HG02970 (cell line): Measurements from ENCODE around the gene MTPN.

ENCODE experiments used
- ATAC-seq: cut with Tn5 transposase; IDR thresholded peaks from one replicate; pipeline ENCODE4 v1.9.1; 2021; ENCODE audit warnings: mild to moderate bottlenecking, moderate library complexity, moderate number of reproducible peaks; ENCODE audit not compliant: unreplicated experiment, low FRiP score

MTPN gene

DNA sequence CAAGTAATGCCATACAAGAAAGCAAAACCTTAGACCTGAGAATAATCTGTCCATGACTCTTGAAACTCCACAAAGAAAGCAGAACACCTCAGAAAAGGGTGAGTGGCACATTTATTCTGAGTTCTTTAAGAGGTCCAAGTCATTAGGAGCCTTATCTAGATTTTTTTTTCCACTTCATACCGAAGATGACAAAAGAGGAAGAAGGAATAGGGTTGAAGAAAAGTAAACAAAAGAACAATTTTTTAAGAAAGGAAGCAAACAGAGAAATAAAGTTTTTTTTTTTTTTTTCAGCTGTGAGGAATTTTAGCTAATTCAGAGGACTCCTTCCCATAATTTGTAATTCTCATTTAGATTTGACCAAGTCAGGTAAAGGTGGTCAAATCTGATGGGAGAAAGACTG lies 13.1 kb upstream of the MTPN start:
- ATAC-seq: no peak

- no peak for ATAC-seq
These were observed 4.9 kb upstream of the MTPN start for GRCh38 chr7:135981958-135982646.

- peak; percentile 68 for ATAC-seq
These were observed 3.6 kb upstream of the MTPN start for GRCh38 chr7:135980665-135981180.

- ATAC-seq: no peak
These were observed 2.9 kb upstream of the MTPN start for GRCh38 chr7:135980012-135980551.

GRCh38 chr7:135979471-135980011 lies 2.4 kb upstream of the MTPN start:
- ATAC-seq: no peak

DNA sequence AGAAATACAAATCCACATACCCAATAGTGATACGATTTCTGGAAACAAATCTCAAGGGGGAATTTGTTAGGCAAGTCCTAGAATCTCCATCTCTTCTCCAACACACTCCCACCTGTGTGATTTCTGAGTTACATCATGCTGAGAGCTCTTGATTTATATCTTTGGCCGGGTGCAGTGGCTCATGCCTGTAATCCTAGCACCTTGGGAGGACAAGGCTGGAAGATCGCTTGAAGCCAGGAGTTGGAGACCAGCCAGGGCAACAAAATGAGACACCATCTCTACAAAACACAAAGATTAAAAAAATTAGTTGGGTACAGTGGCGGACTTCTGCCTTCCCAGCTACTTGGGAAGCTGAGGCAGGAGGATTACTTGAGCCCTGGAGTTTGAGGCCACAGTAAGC lies 1.5 kb upstream of the MTPN start:
- ATAC-seq: no peak

GRCh38 chr7:135977742-135978066 lies 545 bp upstream of the MTPN start:
- ATAC-seq: no peak

DNA sequence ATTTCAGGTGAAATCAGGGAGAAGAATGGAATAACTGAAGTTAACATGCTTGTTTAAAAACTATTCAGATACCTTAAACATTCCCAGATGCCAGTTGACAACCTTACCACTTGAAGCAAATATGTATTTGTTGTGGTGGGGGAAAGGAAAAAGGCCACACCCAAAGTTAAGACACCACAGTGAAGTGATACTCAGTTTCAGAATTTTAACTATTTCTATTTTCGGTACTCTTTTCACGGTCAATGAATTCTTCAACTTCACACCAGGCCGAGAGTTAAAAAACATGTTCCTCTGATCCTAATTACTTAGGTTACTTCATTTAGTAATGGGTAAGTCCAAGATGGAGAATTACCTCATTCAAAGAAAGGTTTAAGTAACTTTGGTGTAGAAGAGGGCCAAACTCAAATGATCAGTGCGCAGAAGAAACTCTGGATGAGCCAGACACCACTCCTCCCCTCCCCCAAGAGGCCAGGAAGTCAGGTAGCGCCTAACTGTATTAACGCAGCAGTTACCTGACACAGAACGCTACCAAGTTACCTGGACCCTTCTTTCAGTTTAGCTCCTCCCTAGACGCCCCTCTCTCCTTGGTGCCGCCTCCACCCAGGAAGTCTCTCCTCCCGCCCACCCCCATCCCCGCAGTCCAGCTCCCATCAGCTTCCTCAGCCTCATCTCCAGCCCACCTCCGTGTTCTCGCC lies 700 bp downstream of the MTPN start:
- peak; percentile 4 for ATAC-seq

GRCh38 chr7:135975166-135975565 lies 2.0 kb downstream of the MTPN start:
- ATAC-seq: no peak

DNA sequence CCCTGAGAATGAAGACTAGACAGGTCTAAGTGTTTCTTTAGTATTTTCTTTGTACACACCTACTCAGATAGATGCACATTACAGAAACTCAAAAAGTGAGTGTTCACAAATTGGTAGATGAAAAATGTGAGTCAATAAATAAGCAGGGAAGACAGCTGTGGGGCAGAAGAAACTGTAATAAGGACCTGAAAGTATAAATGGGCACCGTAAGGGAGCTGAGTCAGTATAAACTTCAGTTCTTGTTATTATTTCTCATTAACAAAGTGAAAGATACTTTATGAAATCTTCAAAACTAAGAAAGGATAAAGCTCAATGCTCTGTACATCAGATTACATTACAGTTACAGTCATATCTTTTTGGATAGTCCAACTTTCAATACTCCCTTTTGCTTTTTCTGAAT lies 2.5 kb downstream of the MTPN start:
- ATAC-seq: no peak

- no peak for ATAC-seq
These were observed 5.8 kb downstream of the MTPN start for GRCh38 chr7:135971366-135971725.

GRCh38 chr7:135970682-135971365 lies 6.3 kb downstream of the MTPN start:
- ATAC-seq: no peak

DNA sequence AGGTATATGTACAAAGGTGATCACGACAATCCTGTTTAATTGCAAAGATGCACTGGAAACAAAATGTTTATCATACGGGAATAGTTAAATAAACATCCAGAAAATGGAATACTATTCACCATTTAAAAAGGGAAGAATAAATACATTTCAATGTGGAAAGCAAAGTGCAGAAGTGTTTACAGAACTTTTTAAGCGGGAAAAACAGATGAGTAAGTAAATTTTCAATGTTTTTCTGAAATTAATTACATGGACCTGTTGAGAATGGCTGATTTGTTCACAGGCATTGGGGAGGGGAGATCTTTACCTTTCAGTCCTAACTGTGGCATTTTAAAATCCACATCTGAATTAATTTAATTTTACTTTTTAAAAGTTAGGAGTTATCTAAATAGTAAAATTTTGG lies 7.1 kb downstream of the MTPN start:
- ATAC-seq: no peak

- no peak for ATAC-seq
These were observed 10.7 kb downstream of the MTPN start for GRCh38 chr7:135966341-135967043.

DNA sequence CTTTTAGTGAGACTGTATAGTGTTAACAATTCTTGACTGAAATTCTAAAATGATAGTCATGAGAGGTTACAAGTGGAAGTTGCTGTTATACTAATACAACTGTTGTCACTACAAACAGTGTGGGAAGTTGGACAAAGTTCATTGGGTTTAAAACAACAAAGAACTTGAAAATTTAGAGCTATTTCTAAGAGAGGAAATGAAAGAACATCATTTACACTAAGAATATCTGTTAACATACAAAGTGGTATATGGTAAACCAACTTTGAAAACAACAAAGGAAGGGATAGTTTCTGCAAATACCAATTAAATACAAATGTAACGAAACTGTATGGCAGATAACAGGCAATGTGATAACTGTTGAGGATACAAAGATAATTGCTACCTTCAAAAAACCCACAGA lies 11.6 kb downstream of the MTPN start:
- ATAC-seq: no peak

DNA sequence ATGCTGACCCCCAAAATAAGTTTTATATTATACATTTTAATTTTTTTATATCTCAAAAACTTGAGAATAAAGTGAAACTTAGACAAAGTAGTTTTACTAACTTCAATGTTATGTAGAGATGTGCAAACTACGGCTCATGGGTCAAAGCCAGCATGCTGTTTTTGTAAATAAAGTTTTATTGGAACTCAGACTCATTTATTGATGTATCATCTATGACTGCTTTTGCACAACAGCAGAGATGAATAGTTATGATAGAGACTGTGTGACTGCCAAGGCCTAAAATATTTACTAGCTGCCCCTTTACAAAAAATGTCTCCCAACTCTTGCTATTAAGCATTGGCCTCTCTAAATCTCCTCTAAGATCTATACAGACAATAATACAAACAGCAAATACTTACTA lies 12.4 kb downstream of the MTPN start:
- ATAC-seq: no peak

GRCh38 chr7:135964274-135964673 lies 12.9 kb downstream of the MTPN start:
- ATAC-seq: no peak

DNA sequence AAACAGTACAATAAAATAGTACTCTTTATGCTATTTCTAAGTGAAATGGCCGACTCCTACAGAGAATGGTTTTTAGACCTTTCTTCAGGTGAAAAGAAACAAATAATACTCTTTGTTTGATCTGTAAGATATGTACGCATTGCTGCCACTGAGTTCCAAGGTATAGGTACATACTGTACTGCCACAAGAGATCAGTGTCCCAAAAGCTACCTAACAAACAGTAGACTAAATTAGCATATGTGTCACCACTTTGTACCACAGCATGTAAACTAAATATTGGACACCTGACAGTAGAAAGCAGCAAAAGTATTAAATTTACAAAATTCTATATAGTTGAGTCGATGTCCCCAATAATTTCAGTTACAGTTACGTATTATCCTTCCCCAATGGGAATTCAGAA lies 14.4 kb downstream of the MTPN start:
- ATAC-seq: no peak

DNA sequence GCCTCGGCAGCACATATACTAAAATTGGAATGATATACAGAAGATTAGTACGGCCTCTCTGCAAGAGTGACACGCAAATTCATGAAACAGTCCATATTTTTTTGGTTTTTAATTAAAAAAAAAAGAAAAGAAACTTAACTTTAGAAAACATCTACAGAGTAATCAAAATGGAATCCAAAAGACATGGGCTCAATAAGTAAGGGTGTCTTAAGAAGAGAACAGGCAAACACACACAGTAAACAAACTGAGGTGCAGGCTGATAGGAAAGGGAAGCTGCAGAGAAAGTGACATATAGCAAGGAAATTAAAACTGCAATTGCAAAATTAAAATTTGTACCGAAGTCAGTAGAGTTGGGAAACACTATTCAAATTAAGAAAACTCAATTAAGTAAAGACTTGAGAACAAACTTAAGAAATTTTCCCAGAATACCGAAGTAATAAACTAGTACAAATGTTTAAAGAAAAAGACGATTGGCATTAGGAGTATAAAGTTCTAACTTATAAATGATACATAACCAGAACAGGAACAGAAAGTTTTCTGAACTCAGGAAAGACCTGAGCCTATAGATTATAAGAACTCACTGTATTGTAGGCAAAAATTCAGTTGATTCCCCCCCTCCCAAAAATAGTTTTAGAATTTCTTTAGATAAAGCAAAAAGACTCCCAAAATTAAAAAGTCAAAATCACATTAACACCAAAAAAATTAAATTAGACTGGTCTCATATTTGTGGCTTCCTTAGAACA lies 16.3 kb downstream of the MTPN start:
- no peak for ATAC-seq
